ENCODE data around the gene MEF2D.

The MEF2D gene

GRCh38 chr1:156525856-156526489, 25.4 kb upstream of the MEF2D start:
- DNase-seq, result no peak
- in situ Hi-C loops (cut with MboI; ENCODE audit: low pct_unique_long_range_greater_than_20kb, low sequenced_read_pairs), result no loop called here

- in situ Hi-C loops (cut with MboI; ENCODE audit: low pct_unique_long_range_greater_than_20kb, low sequenced_read_pairs), result no loop called here
Measured at GRCh38 chr1:156525071-156525501, 24.5 kb upstream of the MEF2D start.

GRCh38 chr1:156524481-156524869, 23.9 kb upstream of the MEF2D start:
- peak; percentile 51 for DNase-seq
- in situ Hi-C loops (cut with MboI; ENCODE audit: low pct_unique_long_range_greater_than_20kb, low sequenced_read_pairs), result no loop called here

More at GRCh38 chr1:156525071-156525501, 24.5 kb upstream of the MEF2D start:
- DNase-seq, result peak; percentile 76

GRCh38 chr1:156523801-156524480, 23.4 kb upstream of the MEF2D start:
- in situ Hi-C loops (cut with MboI; ENCODE audit: low pct_unique_long_range_greater_than_20kb, low sequenced_read_pairs), result no loop called here
- DNase-seq, result peak; percentile 61

GRCh38 chr1:156522443-156522970, 21.9 kb upstream of the MEF2D start:
- no peak for DNase-seq
- in situ Hi-C loops (cut with MboI; ENCODE audit: low pct_unique_long_range_greater_than_20kb, low sequenced_read_pairs), result no loop called here

GRCh38 chr1:156517748-156518147, 17.2 kb upstream of the MEF2D start:
- in situ Hi-C loops (cut with MboI; ENCODE audit: low pct_unique_long_range_greater_than_20kb, low sequenced_read_pairs), result no loop called here
- no peak for DNase-seq

- in situ Hi-C loops (cut with MboI; ENCODE audit: low pct_unique_long_range_greater_than_20kb, low sequenced_read_pairs), result no loop called here
- no peak for DNase-seq
Measured at GRCh38 chr1:156516821-156517220, 16.2 kb upstream of the MEF2D start.

- in situ Hi-C loops (cut with MboI; ENCODE audit: low pct_unique_long_range_greater_than_20kb, low sequenced_read_pairs), result no loop called here
- no peak for DNase-seq
Measured at GRCh38 chr1:156515956-156516355, 15.4 kb upstream of the MEF2D start.

- in situ Hi-C loops (cut with MboI; ENCODE audit: low pct_unique_long_range_greater_than_20kb, low sequenced_read_pairs), result no loop called here
Measured at GRCh38 chr1:156513185-156513584, 12.6 kb upstream of the MEF2D start.

GRCh38 chr1:156511644-156512043, 11.1 kb upstream of the MEF2D start:
- in situ Hi-C loops (cut with MboI; ENCODE audit: low pct_unique_long_range_greater_than_20kb, low sequenced_read_pairs), result no loop called here
- no peak for DNase-seq

More at GRCh38 chr1:156513185-156513584, 12.6 kb upstream of the MEF2D start:
- no peak for DNase-seq

GRCh38 chr1:156510709-156511108, 10.1 kb upstream of the MEF2D start:
- DNase-seq, result no peak
- in situ Hi-C loops (cut with MboI; ENCODE audit: low pct_unique_long_range_greater_than_20kb, low sequenced_read_pairs), result no loop called here

GRCh38 chr1:156509424-156510034, 9.0 kb upstream of the MEF2D start:
- in situ Hi-C loops (cut with MboI; ENCODE audit: low pct_unique_long_range_greater_than_20kb, low sequenced_read_pairs), result no loop called here
- DNase-seq, result no peak

GRCh38 chr1:156508955-156509234, 8.3 kb upstream of the MEF2D start:
- in situ Hi-C loops (cut with MboI; ENCODE audit: low pct_unique_long_range_greater_than_20kb, low sequenced_read_pairs), result no loop called here
- no peak for DNase-seq

GRCh38 chr1:156508205-156508954, 7.8 kb upstream of the MEF2D start:
- in situ Hi-C loops (cut with MboI; ENCODE audit: low pct_unique_long_range_greater_than_20kb, low sequenced_read_pairs), result no loop called here
- DNase-seq, result no peak

- in situ Hi-C loops (cut with MboI; ENCODE audit: low pct_unique_long_range_greater_than_20kb, low sequenced_read_pairs), result no loop called here
- no peak for DNase-seq
Measured at GRCh38 chr1:156506450-156506849, 5.9 kb upstream of the MEF2D start.

GRCh38 chr1:156505679-156506298, 5.2 kb upstream of the MEF2D start:
- in situ Hi-C loops (cut with MboI; ENCODE audit: low pct_unique_long_range_greater_than_20kb, low sequenced_read_pairs), result no loop called here
- DNase-seq, result no peak

GRCh38 chr1:156504821-156505678, 4.5 kb upstream of the MEF2D start:
- in situ Hi-C loops (cut with MboI; ENCODE audit: low pct_unique_long_range_greater_than_20kb, low sequenced_read_pairs), result no loop called here
- DNase-seq, result peak; percentile 98

- no peak for DNase-seq
- in situ Hi-C loops (cut with MboI; ENCODE audit: low pct_unique_long_range_greater_than_20kb, low sequenced_read_pairs), result no loop called here
Measured at GRCh38 chr1:156504438-156504813, 3.9 kb upstream of the MEF2D start.

All from KBM-7 (cell line).